Measurements from ENCODE around the gene POLR2J3.
"Not testable (repeated sequence)": the region's sequence is repeated elsewhere in the genome, so short reads cannot be mapped to it uniquely, and the experiment has no call there.

- TF ChIP-seq CTCF, POLR2A (IDR thresholded peaks at IDR 0.05): not testable (repeated sequence)
Observed at GRCh38 chr7:102610441-102610840, 38.1 kb upstream of the POLR2J3 start.

All from adrenal gland (tissue), 5 donors.